Neural crest cell (in vitro differentiated cells): ENCODE measurements around the gene CENPM. TPM values are rescaled to one million over a fixed set of nuclear protein-coding genes. Genes with fewer than 3 reads are reported as not detected.
A peak's percentile ranks its signal among the peaks of the same experiment; 100 is the strongest.

Experiments used
- DNase-seq: peaks from one replicate; pipeline ENCODE4 v3.0.0; 2021; ENCODE audit warnings: low read depth, mixed read lengths, low spot score
- H3K27ac Mint-ChIP-seq: one replicate; pipeline ENCODE4 v1.8.0; 2021; ENCODE audit warnings: mild to moderate bottlenecking, mixed read lengths; ENCODE audit not compliant: unreplicated experiment
- H3K27me3 Mint-ChIP-seq: 2 replicates; pipeline ENCODE4 v1.8.0; 2021; ENCODE audit warnings: low read depth, mild to moderate bottlenecking, mixed read lengths
- H3K36me3 Mint-ChIP-seq: 2 replicates; pipeline ENCODE4 v1.8.0; 2021; ENCODE audit warnings: low read depth, mild to moderate bottlenecking, mixed read lengths
- H3K4me1 Mint-ChIP-seq: 2 replicates; pipeline ENCODE4 v1.8.0; 2021; ENCODE audit warnings: mixed read lengths
- H3K4me3 Mint-ChIP-seq: one replicate; pipeline ENCODE4 v1.8.0; 2021; ENCODE audit warnings: mild to moderate bottlenecking, mixed read lengths
- H3K9me3 Mint-ChIP-seq: 2 replicates; pipeline ENCODE4 v1.8.0; 2021; ENCODE audit warnings: mixed read lengths
- total RNA-seq: library from RNA; stranded (reverse); gene quantifications from 2 replicates; pipeline ENCODE4 v1.2.1, GENCODE V29; 2021
- TF ChIP-seq, protein P1 (sequence below): fragments of 200-600 bp; sonication (generic); conservative IDR thresholded peaks from 2 replicates; pipeline ENCODE4 v1.5.0; 2021; ENCODE audit warnings: antibody characterized with exemption, mild to moderate bottlenecking

Gene CENPM
- total RNA-seq, 1 donor from 2014 or later, result 48.9 TPM

GRCh38 chr22:41934284-41935014, 12.5 kb downstream of the CENPM start:
- Mint-ChIP-seq H3K4me3 (no peak overlapping the region), H3K36me3 (no peaks in the 10 kb centered on the region), H3K9me3 (no peaks in the 10 kb centered on the region), H3K27ac (no peak overlapping the region), H3K4me1 (peaks cover 4% of the 10 kb centered on the region), H3K27me3 (peaks cover under 1% of the 10 kb centered on the region)
- TF ChIP-seq, protein P1, sequence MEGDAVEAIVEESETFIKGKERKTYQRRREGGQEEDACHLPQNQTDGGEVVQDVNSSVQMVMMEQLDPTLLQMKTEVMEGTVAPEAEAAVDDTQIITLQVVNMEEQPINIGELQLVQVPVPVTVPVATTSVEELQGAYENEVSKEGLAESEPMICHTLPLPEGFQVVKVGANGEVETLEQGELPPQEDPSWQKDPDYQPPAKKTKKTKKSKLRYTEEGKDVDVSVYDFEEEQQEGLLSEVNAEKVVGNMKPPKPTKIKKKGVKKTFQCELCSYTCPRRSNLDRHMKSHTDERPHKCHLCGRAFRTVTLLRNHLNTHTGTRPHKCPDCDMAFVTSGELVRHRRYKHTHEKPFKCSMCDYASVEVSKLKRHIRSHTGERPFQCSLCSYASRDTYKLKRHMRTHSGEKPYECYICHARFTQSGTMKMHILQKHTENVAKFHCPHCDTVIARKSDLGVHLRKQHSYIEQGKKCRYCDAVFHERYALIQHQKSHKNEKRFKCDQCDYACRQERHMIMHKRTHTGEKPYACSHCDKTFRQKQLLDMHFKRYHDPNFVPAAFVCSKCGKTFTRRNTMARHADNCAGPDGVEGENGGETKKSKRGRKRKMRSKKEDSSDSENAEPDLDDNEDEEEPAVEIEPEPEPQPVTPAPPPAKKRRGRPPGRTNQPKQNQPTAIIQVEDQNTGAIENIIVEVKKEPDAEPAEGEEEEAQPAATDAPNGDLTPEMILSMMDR, result no peak
- DNase-seq, result no peak

DNA sequence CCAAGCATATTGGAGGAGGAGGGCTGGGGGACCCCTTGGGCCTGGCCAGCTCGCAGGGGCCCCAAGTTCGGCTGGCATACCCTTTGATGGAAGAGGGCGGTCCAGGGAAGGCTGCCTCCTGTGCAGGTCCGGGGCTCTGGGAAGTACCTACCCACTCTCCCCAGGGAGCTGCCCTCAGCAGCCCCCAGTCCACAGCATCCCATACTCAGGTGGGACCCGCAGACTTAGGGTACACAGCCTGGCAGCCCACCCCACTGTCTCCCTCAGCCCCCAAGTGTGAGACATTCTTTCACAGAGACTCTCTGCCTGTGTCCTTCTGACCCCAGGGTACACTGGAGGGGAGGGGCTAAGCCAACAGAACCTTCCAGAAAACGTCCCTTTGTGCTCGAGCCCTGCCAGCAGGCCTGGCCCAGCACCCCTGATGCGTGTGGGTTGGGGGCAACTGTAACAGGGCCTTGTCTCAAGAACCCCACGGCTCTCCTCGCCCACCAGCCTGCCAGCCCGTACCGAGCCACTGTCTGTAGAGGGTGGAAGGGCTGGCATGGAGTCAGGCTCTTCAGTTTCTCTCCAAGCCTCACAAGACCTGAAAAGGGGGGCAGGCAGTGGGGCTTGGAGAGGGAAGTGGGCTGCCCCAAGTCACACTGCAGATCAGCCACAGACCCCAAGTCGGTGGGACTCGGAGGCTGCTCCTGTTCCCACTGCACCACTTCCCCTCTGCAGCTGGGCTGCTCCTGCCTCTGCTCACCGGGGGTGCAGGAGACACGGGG, 13.4 kb downstream of the CENPM start:
- H3K9me3 Mint-ChIP-seq, result no peaks in the 10 kb centered on the region
- H3K27ac Mint-ChIP-seq, result peak overlapping the region; percentile 19
- peaks cover 6% of the 10 kb centered on the region for H3K4me1 Mint-ChIP-seq
- no peaks in the 10 kb centered on the region for H3K36me3 Mint-ChIP-seq
- H3K4me3 Mint-ChIP-seq, result no peak overlapping the region
- DNase-seq, result no peak
- peaks cover 6% of the 10 kb centered on the region for H3K27me3 Mint-ChIP-seq
- TF ChIP-seq, protein P1, result no peak

DNA sequence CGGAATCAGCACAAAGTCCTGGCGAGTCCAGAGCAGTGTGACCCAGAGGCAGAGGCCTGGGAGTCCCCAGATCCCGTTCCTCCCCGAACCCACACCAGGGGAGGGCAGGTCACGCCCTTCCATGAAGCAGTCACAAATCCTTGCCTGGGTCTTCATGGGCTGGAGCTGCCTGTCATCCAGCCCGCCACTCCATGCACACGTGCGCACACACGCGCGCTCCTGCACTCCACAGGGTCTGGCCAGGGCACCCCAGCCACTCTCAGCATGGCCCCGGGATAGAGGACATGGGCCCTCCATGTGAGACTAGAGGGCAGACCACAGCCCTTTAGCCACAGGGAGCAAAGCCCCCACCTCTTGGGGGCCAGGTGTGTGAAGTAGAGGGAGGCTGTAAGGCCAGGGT, 14.6 kb downstream of the CENPM start:
- TF ChIP-seq, protein P1, result no peak
- H3K27ac Mint-ChIP-seq, result no peak overlapping the region

DNA sequence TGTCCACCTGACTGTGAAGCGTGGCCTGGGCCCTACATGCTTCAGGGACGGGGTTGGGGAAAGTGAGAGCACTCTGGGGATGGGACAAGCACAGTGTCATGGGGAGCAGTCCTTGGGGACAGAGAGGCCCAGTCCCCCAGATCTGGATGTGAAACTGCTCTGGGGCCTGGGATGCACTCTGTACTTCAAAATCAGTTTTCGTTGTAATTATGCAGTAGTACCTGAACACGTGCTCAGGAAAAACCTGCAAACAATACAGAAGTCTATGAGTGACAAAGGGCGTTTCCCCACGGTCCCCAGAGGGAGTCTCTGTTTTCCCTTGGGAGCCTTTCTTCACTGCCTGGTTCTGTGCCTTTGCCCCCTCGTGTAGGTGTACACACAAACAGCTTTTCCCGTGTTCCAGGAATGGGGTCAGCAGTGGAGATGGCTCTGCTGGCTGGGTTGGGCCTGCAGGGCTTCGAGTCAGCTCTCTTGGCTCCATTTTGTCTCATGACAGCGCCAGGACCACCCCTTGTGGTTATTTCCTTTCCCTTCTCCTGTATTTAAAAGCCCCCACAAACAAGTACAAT, 15.2 kb downstream of the CENPM start:
- Mint-ChIP-seq H3K4me3 (peak overlapping the region; percentile 54), H3K27me3 (peaks cover 23% of the 10 kb centered on the region), H3K36me3 (no peaks in the 10 kb centered on the region), H3K9me3 (no peaks in the 10 kb centered on the region), H3K27ac (no peak overlapping the region), H3K4me1 (peaks cover 16% of the 10 kb centered on the region)
- TF ChIP-seq, protein P1, result no peak
- DNase-seq, result no peak

More for the DNA sequence above, 14.6 kb downstream of the CENPM start:
- Mint-ChIP-seq H3K27me3 (peaks cover 18% of the 10 kb centered on the region), H3K36me3 (no peaks in the 10 kb centered on the region), H3K4me1 (peaks cover 16% of the 10 kb centered on the region), H3K4me3 (peak overlapping the region; percentile 54), H3K9me3 (no peaks in the 10 kb centered on the region)
- DNase-seq, result no peak

DNA sequence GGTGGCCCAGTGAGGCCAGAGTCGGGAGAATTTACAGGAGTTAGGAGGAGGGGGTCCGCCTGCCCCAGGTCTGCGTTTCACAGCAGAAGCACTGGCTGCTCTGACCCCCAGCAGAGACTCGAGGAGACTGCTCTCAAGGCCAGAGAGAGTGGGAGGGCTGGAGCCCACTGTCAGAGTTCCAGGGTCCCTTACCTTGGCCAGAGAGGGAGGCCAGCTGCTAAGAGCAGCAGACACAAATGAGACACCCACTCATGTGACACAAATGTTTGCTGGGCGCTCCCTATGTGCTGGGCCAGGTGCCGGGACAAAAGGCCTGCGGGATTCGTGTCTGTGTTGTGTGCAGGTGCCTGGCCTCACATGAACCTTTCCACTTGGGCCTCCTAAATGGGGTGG, 17.5 kb downstream of the CENPM start:
- TF ChIP-seq, protein P1, result no peak
- Mint-ChIP-seq H3K4me1 (peaks cover 20% of the 10 kb centered on the region), H3K9me3 (no peaks in the 10 kb centered on the region), H3K27ac (no peak overlapping the region), H3K36me3 (no peaks in the 10 kb centered on the region), H3K4me3 (peak overlapping the region; percentile 64), H3K27me3 (peaks cover 40% of the 10 kb centered on the region)
- DNase-seq, result no peak
